Mesothelial cell of epicardium (in vitro differentiated cells): ENCODE data around the gene CARD9. TPM values are rescaled to one million over a fixed set of nuclear protein-coding genes. Genes with fewer than 3 reads are reported as not detected.

ENCODE experiments used
- DNase-seq, 2 experiments: peaks; one replicate each; pipeline ENCODE4 v3.0.0; 2021; ENCODE audit warnings: low spot score in 2 of 2; ENCODE audit not compliant: unreplicated experiment in 2 of 2
- H3K27ac Mint-ChIP-seq: 2 replicates; pipeline ENCODE4 v1.8.0; 2021; ENCODE audit warnings: mixed read lengths
- H3K27me3 Mint-ChIP-seq: 2 replicates; pipeline ENCODE4 v1.8.0; 2021; ENCODE audit warnings: low read depth, mixed read lengths
- H3K36me3 Mint-ChIP-seq: 2 replicates; pipeline ENCODE4 v1.8.0; 2021; ENCODE audit warnings: mixed read lengths
- H3K4me1 Mint-ChIP-seq: 2 replicates; pipeline ENCODE4 v1.8.0; 2021; ENCODE audit warnings: mixed read lengths
- H3K4me3 Mint-ChIP-seq: 2 replicates; pipeline ENCODE4 v1.8.0; 2021; ENCODE audit warnings: mild to moderate bottlenecking, moderate library complexity, mixed read lengths
- H3K9me3 Mint-ChIP-seq: 2 replicates; pipeline ENCODE4 v1.8.0; 2021; ENCODE audit warnings: mixed read lengths
- total RNA-seq: library from RNA; stranded (reverse); gene quantifications from 3 replicates; pipeline ENCODE4 v1.2.1, GENCODE V29; 2021
- TF ChIP-seq, protein P1 (sequence below): fragments of 200-600 bp; sonication (generic); IDR thresholded peaks from one replicate; pipeline ENCODE4 v1.5.0; 2021; ENCODE audit warnings: antibody characterized with exemption; ENCODE audit not compliant: unreplicated experiment

The CARD9 gene
- total RNA-seq, 1 donor from 2014 or later: 4.9 TPM

DNA sequence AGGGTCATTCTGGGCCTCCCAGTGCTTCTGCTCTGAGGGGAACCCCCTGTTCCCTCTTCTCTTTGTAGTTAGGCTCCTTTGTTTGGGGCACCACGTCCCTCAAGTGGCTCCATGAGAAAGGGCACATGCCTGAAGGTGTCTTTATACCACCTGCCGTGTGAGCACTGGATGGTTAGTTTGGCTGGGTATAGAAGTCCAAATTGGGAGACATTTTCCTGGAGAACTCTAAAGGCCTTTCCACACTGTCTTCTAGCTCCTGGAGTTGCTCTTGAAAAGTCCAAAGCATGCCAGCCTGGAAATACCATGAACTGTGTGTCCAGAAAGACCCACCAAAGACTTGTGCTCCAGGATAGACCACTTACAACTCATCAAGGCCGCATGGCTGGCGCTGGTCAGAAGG lies 58.5 kb downstream of the CARD9 start:
- no peak overlapping the region for H3K4me3 Mint-ChIP-seq
- peaks cover 14% of the 10 kb centered on the region for H3K9me3 Mint-ChIP-seq
- no peaks in the 10 kb centered on the region for H3K27me3 Mint-ChIP-seq
- H3K36me3 Mint-ChIP-seq: no peaks in the 10 kb centered on the region
- DNase-seq: no peak
- TF ChIP-seq, protein P1, sequence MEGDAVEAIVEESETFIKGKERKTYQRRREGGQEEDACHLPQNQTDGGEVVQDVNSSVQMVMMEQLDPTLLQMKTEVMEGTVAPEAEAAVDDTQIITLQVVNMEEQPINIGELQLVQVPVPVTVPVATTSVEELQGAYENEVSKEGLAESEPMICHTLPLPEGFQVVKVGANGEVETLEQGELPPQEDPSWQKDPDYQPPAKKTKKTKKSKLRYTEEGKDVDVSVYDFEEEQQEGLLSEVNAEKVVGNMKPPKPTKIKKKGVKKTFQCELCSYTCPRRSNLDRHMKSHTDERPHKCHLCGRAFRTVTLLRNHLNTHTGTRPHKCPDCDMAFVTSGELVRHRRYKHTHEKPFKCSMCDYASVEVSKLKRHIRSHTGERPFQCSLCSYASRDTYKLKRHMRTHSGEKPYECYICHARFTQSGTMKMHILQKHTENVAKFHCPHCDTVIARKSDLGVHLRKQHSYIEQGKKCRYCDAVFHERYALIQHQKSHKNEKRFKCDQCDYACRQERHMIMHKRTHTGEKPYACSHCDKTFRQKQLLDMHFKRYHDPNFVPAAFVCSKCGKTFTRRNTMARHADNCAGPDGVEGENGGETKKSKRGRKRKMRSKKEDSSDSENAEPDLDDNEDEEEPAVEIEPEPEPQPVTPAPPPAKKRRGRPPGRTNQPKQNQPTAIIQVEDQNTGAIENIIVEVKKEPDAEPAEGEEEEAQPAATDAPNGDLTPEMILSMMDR: no peak
- no peaks in the 10 kb centered on the region for H3K4me1 Mint-ChIP-seq
- H3K27ac Mint-ChIP-seq: no peak overlapping the region

DNA sequence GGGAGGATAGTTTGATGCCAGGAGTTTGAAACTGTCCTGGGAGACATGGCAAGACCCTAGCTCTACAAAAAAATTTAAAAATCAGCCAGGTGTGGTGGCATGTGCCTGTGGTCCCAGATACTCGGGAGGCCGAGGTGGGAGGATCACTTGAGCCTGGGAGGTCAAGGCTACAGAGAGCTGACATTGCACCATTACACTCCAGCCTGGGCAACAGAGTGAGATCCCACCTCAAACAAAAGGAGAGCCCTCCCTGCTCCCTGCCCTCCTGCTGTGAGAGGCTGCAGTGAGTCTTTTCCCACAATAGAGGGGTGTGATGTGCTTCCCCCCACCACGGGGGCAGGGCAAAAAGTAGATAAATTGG lies 59.4 kb downstream of the CARD9 start:
- H3K4me1 Mint-ChIP-seq: no peaks in the 10 kb centered on the region
- no peaks in the 10 kb centered on the region for H3K27me3 Mint-ChIP-seq
- TF ChIP-seq, protein P1: no peak
- no peak for DNase-seq
- H3K4me3 Mint-ChIP-seq: no peak overlapping the region
- H3K36me3 Mint-ChIP-seq: no peaks in the 10 kb centered on the region
- H3K9me3 Mint-ChIP-seq: peaks cover 14% of the 10 kb centered on the region
- H3K27ac Mint-ChIP-seq: no peak overlapping the region

Other genes starting within 250 kb of the CARD9 start
- not detected in 3 replicates for gene LHX3, start 168.5 kb downstream of the CARD9 start, total RNA-seq
- 16.8 to 17.0 TPM (median 17.0 TPM) in 3 replicates for gene QSOX2, start 127.9 kb downstream of the CARD9 start, total RNA-seq
- gene CCDC187, start 69.6 kb downstream of the CARD9 start, total RNA-seq: 0.42 to 0.54 TPM (median 0.47 TPM) in 3 replicates
- 98.6 to 103 TPM (median 102 TPM) in 3 replicates for gene GPSM1, start 46.1 kb downstream of the CARD9 start, total RNA-seq
- gene DNLZ, start 9.9 kb downstream of the CARD9 start, total RNA-seq: 11.8 to 14.7 TPM (median 13.0 TPM) in 3 replicates
- gene SNAPC4, start 26.5 kb upstream of the CARD9 start, total RNA-seq: 18.2 to 19.3 TPM (median 18.2 TPM) in 3 replicates
- 67.3 to 72.1 TPM (median 71.9 TPM) in 3 replicates for gene ENTR1, start 36.9 kb upstream of the CARD9 start, total RNA-seq
- 72.2 to 74.6 TPM (median 72.7 TPM) in 3 replicates for gene PMPCA, start 37.0 kb upstream of the CARD9 start, total RNA-seq
- gene INPP5E, start 66.2 kb upstream of the CARD9 start, total RNA-seq: 22.1 to 24.6 TPM (median 23.3 TPM) in 3 replicates
- gene SEC16A, start 109.4 kb upstream of the CARD9 start, total RNA-seq: 89.9 to 92.2 TPM (median 90.2 TPM) in 3 replicates
- 104 to 107 TPM (median 104 TPM) in 3 replicates for gene NOTCH1, start 172.4 kb upstream of the CARD9 start, total RNA-seq